SK-N-SH (cell line): ENCODE data around the gene IL3. TPM values are rescaled to one million over a fixed set of nuclear protein-coding genes. Genes with fewer than 3 reads are reported as not detected.
A peak's percentile ranks its signal among the peaks of the same experiment; 100 is the strongest.

Source experiments
- CTCF ChIA-PET: fragments of 300-600, 350-600 bp; formaldehyde crosslinking; extraction: SDS; loops from one replicate; lab custom pipeline; 2021; lab: Yijun Ruan, JAX
- POLR2A ChIA-PET: fragments of 350-600 bp; sonication (Branson Sonifier 250); formaldehyde crosslinking; extraction: SDS; loops from one replicate; lab custom pipeline; 2020; ENCODE audit warnings: antibody characterized with exemption, inconsistent platforms; lab: Yijun Ruan, JAX
- DNase-seq: peaks from one replicate; pipeline ENCODE4 v3.0.0; 2012
- H2AFZ ChIP-seq: fragments of 200-600 bp; sonication (generic); 2 replicates; pipeline ENCODE4 v1.8.1; 2016; ENCODE audit warnings: antibody characterized with exemption, mild to moderate bottlenecking, low read depth
- H3F3A ChIP-seq: fragments of 200-600 bp; sonication (generic); replicated peaks from 2 replicates; pipeline ENCODE3; 2016; ENCODE audit warnings: antibody characterized with exemption, mild to moderate bottlenecking; ENCODE audit not compliant: insufficient read depth
- H3K27ac ChIP-seq, 2 experiments: fragments of 200-500 bp in 1 of 2; fragments of 200-600 bp in 1 of 2; sonication (Bioruptor generic) in 1 of 2; sonication (generic), shearing (Covaris generic) in 1 of 2; 2 replicates each; pipeline versions ENCODE4 v1.5.1 to v1.6.1; 2014 to 2016; ENCODE audit warnings: low read depth in 2 of 2, inconsistent platforms in 1 of 2, low read length in 1 of 2, mild to moderate bottlenecking in 1 of 2, mixed read lengths in 1 of 2
- H3K27me3 ChIP-seq: fragments of 200-600 bp; sonication (generic), shearing (Covaris generic); 2 replicates; pipeline ENCODE4 v1.6.1; 2016; ENCODE audit warnings: mixed run types; ENCODE audit not compliant: insufficient read depth
- H3K36me3 ChIP-seq, 2 experiments: fragments of 200-500 bp in 1 of 2; fragments of 200-600 bp in 1 of 2; sonication (Bioruptor generic) in 1 of 2; sonication (generic) in 1 of 2; replicated peaks in 1 of 2; 2 replicates each; pipeline versions ENCODE3 to v1.5.1; 2014 to 2016; ENCODE audit warnings: low read length in 1 of 2, mild to moderate bottlenecking in 1 of 2; ENCODE audit not compliant: insufficient read depth in 2 of 2, control insufficient read depth in 1 of 2
- H3K4me1 ChIP-seq, 2 experiments: fragments of 200-500 bp in 1 of 2; fragments of 200-600 bp in 1 of 2; sonication (Bioruptor generic) in 1 of 2; sonication (generic), shearing (Covaris generic) in 1 of 2; 2 replicates each; pipeline versions ENCODE4 v1.5.1 to v1.6.1; 2014 to 2016; ENCODE audit warnings: low read depth in 1 of 2, low read length in 1 of 2, mixed run types in 1 of 2; ENCODE audit not compliant: insufficient read depth in 2 of 2, control insufficient read depth in 1 of 2
- H3K4me2 ChIP-seq: fragments of 200-600 bp; sonication (generic), shearing (Covaris generic); 2 replicates; pipeline ENCODE4 v1.6.1; 2017; ENCODE audit warnings: mixed run types
- H3K4me3 ChIP-seq, 2 experiments: fragments of 200-500 bp in 1 of 2; fragments of 200-600 bp in 1 of 2; sonication (Bioruptor generic) in 1 of 2; sonication (generic), shearing (Covaris generic) in 1 of 2; 2 replicates each; pipeline versions ENCODE4 v1.5.1 to v1.8.1; 2014 to 2016; ENCODE audit warnings: low read depth in 2 of 2, inconsistent platforms in 1 of 2, low read length in 1 of 2, mild to moderate bottlenecking in 1 of 2, mixed read lengths in 1 of 2, moderate library complexity in 1 of 2
- H3K79me2 ChIP-seq: fragments of 200-600 bp; sonication (generic); 2 replicates; pipeline ENCODE4 v1.8.1; 2017; ENCODE audit warnings: mild to moderate bottlenecking; ENCODE audit not compliant: insufficient read depth
- H3K9ac ChIP-seq: fragments of 200-600 bp; sonication (generic); 2 replicates; pipeline ENCODE4 v1.6.1; 2017; ENCODE audit warnings: mixed run types
- H3K9me2 ChIP-seq: fragments of 200-600 bp; sonication (generic); 2 replicates; pipeline ENCODE4 v1.6.1; 2017; ENCODE audit warnings: mixed run types
- H3K9me3 ChIP-seq: fragments of 200-600 bp; sonication (generic); 2 replicates; pipeline ENCODE4 v1.6.1; 2017; ENCODE audit warnings: mixed run types, mild to moderate bottlenecking, moderate library complexity
- H4K20me1 ChIP-seq: fragments of 200-600 bp; sonication (generic); 2 replicates; pipeline ENCODE4 v1.6.1; 2017; ENCODE audit warnings: mild to moderate bottlenecking, mixed run types; ENCODE audit not compliant: insufficient read depth
- CHD2 ChIP-seq: fragments of 150-350 bp; IDR thresholded peaks from 2 replicates; pipeline ENCODE4 v1.6.1; 2018; ENCODE audit warnings: low read length; ENCODE audit not compliant: partially characterized antibody
- ELF1 ChIP-seq: IDR thresholded peaks from 2 replicates; pipeline ENCODE4 v1.4.0; 2012
- EP300 ChIP-seq, 2 experiments: IDR thresholded peaks; 2 replicates each; pipeline versions ENCODE4 v1.4.0 to v1.6.1; 2012; ENCODE audit warnings: borderline replicate concordance in 1 of 2, low read depth in 1 of 2, low read length in 1 of 2
- FOSL2 ChIP-seq: IDR thresholded peaks from 2 replicates; pipeline ENCODE4 v1.4.0; 2012; ENCODE audit warnings: low read depth, mild to moderate bottlenecking, moderate library complexity, borderline replicate concordance
- FOXJ3 ChIP-seq: sonication (generic); formaldehyde crosslinking; IDR thresholded peaks from 2 replicates; pipeline ENCODE4 v1.5.1; 2020; ENCODE audit warnings: mild to moderate bottlenecking, missing genetic modification reagents
- FOXM1 ChIP-seq: IDR thresholded peaks from 2 replicates; pipeline ENCODE4 v1.4.0; 2012; ENCODE audit warnings: low read depth, mild to moderate bottlenecking
- MAX ChIP-seq: IDR thresholded peaks from 2 replicates; pipeline ENCODE4 v1.4.0; 2012; ENCODE audit warnings: low read depth
- NFIC ChIP-seq: IDR thresholded peaks from 2 replicates; pipeline ENCODE4 v1.4.0; 2012; ENCODE audit warnings: borderline replicate concordance
- NRF1 ChIP-seq: IDR thresholded peaks from 2 replicates; pipeline ENCODE4 v1.6.1; 2012; ENCODE audit warnings: low read depth, mild to moderate bottlenecking, low read length
- RFX5 ChIP-seq: IDR thresholded peaks from 2 replicates; pipeline ENCODE4 v1.6.1; 2012; ENCODE audit warnings: mild to moderate bottlenecking, improper control_type of control experiment, low read length
- RXRA ChIP-seq: IDR thresholded peaks from 2 replicates; pipeline ENCODE4 v1.4.0; 2012; ENCODE audit warnings: low read depth, mild to moderate bottlenecking, borderline replicate concordance
- SIN3A ChIP-seq: IDR thresholded peaks from 2 replicates; pipeline ENCODE4 v1.6.1; 2012; ENCODE audit warnings: low read depth, mild to moderate bottlenecking, low read length, moderate library complexity, borderline replicate concordance
- SMC3 ChIP-seq: IDR thresholded peaks from 2 replicates; pipeline ENCODE4 v1.6.1; 2012; ENCODE audit warnings: low read depth, low read length, improper control_type of control experiment
- TAF1 ChIP-seq: IDR thresholded peaks from 2 replicates; pipeline ENCODE4 v1.6.1; 2012; ENCODE audit warnings: low read depth, mild to moderate bottlenecking, low read length, moderate library complexity, borderline replicate concordance
- TCF12 ChIP-seq: IDR thresholded peaks from 2 replicates; pipeline ENCODE4 v1.4.0; 2012
- TEAD4 ChIP-seq: IDR thresholded peaks from 2 replicates; pipeline ENCODE4 v1.4.0; 2012; ENCODE audit warnings: mild to moderate bottlenecking, borderline replicate concordance; ENCODE audit not compliant: insufficient read depth
- YY1 ChIP-seq: IDR thresholded peaks from 2 replicates; pipeline ENCODE4 v1.4.0; 2012; ENCODE audit warnings: low read depth, mild to moderate bottlenecking
- ZBTB33 ChIP-seq: IDR thresholded peaks from 2 replicates; pipeline ENCODE4 v1.4.0; 2012; ENCODE audit warnings: low read depth, borderline replicate concordance
- WGBS: methylation state at CpG from one replicate; pipeline ENCODE4 v1.1.6; 2017; ENCODE audit warnings: low lambda C conversion rate; 5-methylcytosine and 5-hydroxymethylcytosine counted together
- polyA plus RNA-seq, 3 experiments: library from polyadenylated mRNA; depleted of rRNA; stranded (reverse); fragments of >200 nt; gene quantifications; 2 replicates each; pipeline ENCODE4 v1.2.3, GENCODE V29; 2012

The IL3 gene
- polyA plus RNA-seq, 1 of the 3 experiments (the other 2 are of a cell fraction), result not detected

GRCh38 chr5:132087661-132088060 lies 27.2 kb downstream of the IL3 start:
- Histone ChIP-seq H3K27ac (no peak overlapping the region), H3F3A (peaks cover 5% of the 10 kb centered on the region), H3K27me3 (no peaks in the 10 kb centered on the region), H3K9me2 (no peaks in the 10 kb centered on the region), H2AFZ (no peak overlapping the region), H3K79me2 (no peaks in the 10 kb centered on the region), H3K4me1 (peaks cover 17% of the 10 kb centered on the region in 2 experiments), H3K36me3 (no peaks in the 10 kb centered on the region), H3K4me3 (no peak overlapping the region), H4K20me1 (no peaks in the 10 kb centered on the region), H3K9ac (no peak overlapping the region), H3K4me2 (no peak overlapping the region), H3K9me3 (no peaks in the 10 kb centered on the region)
- TF ChIP-seq TCF12 (no peak), SIN3A (no peak), RXRA (no peak), MAX (no peak), ZBTB33 (no peak), FOXM1 (no peak), TAF1 (no peak), NRF1 (no peak), SMC3 (no peak), NFIC (no peak), FOSL2 (no peak), FOXJ3 (no peak), ELF1 (no peak)
- WGBS, result 79% methylated on average over 6 of the region's 8 CpGs
- CTCF ChIA-PET, result interaction anchor here (3.0 kb wide), 1 partner anchor 23 kb away, joined by 9 read pairs; no protein-coding TSS in a partner anchor
- DNase-seq, result no peak
- POLR2A ChIA-PET, result no interaction called here

- CTCF ChIA-PET, result interaction anchor here (3.0 kb wide), 1 partner anchor 24 kb away, joined by 9 read pairs; no protein-coding TSS in a partner anchor
Observed at GRCh38 chr5:132089363-132089762, 28.9 kb downstream of the IL3 start.

More at GRCh38 chr5:132089363-132089762, 28.9 kb downstream of the IL3 start:
- peak overlapping the region in 1 of 2 experiments; percentile 42; a peak in 1 of 4 replicates for H3K27ac ChIP-seq
- no peaks in the 10 kb centered on the region for H3K27me3 ChIP-seq
- no peaks in the 10 kb centered on the region for H3K36me3 ChIP-seq
- no peak for TF ChIP-seq SMC3
- no peak for TF ChIP-seq RXRA
- TF ChIP-seq TEAD4, result no peak
- no peak for TF ChIP-seq FOSL2
- TF ChIP-seq YY1, result no peak
- TF ChIP-seq FOXM1, result no peak
- no peak for TF ChIP-seq CHD2
- TF ChIP-seq RFX5, result no peak
- TF ChIP-seq SIN3A, result no peak
- TF ChIP-seq EP300 (IDR thresholded peaks at IDR 0.05; ENCODE audit: borderline replicate concordance in 1 of 2, low read depth in 1 of 2, low read length in 1 of 2), result no peak
- TF ChIP-seq, all 33 proteins: peak for 0
- WGBS, result 93% methylated on average over 1 of the region's 1 CpG
- no peak for DNase-seq
- H2AFZ ChIP-seq, result no peak overlapping the region
- no peaks in the 10 kb centered on the region for H3K9me3 ChIP-seq
- POLR2A ChIA-PET, result no interaction called here
- no peak overlapping the region for H3K4me3 ChIP-seq
- H3K79me2 ChIP-seq, result no peaks in the 10 kb centered on the region
- peaks cover 6% of the 10 kb centered on the region for H3F3A ChIP-seq
- no peaks in the 10 kb centered on the region for H3K9me2 ChIP-seq
- no peak overlapping the region for H3K9ac ChIP-seq
- H3K4me2 ChIP-seq, result no peak overlapping the region
- peaks cover 17 to 23% of the 10 kb centered on the region in 2 experiments for H3K4me1 ChIP-seq
- H4K20me1 ChIP-seq, result no peaks in the 10 kb centered on the region
